Colonic mucosa (tissue), 4 donors: ENCODE data around the gene LAMP1. TPM values are rescaled to one million over a fixed set of nuclear protein-coding genes. Genes with fewer than 3 reads are reported as not detected.
"Not testable (repeated sequence)": the region's sequence is repeated elsewhere in the genome, so short reads cannot be mapped to it uniquely, and the experiment has no call there.

Experiments used
- DNase-seq: peaks from one replicate; pipeline ENCODE4 v3.0.0-alpha.2; 2020
- H3K27ac ChIP-seq: fragments of 200-600 bp; one replicate; pipeline ENCODE4 v1.8.0; 2021
- H3K27me3 ChIP-seq: fragments of 200-600 bp; one replicate; pipeline ENCODE4 v1.8.0; 2021
- H3K36me3 ChIP-seq: fragments of 200-600 bp; one replicate; pipeline ENCODE4 v1.8.0; 2021
- H3K4me1 ChIP-seq: fragments of 200-600 bp; one replicate; pipeline ENCODE4 v1.8.0; 2021; ENCODE audit warnings: mild to moderate bottlenecking
- H3K4me3 ChIP-seq: fragments of 200-600 bp; one replicate; pipeline ENCODE4 v1.8.0; 2021
- H3K9ac ChIP-seq, 2 donors: one replicate each; pipeline ENCODE4 v1.7.0; 2013; ENCODE audit warnings: control low read depth in 2 of 2, low read depth in 2 of 2, low read length in 2 of 2
- H3K9me3 ChIP-seq: fragments of 200-600 bp; one replicate; pipeline ENCODE4 v1.8.0; 2021
- CTCF ChIP-seq: fragments of 200-600 bp; IDR thresholded peaks from one replicate; pipeline ENCODE4 v1.8.0; 2022; ENCODE audit warnings: antibody characterized with exemption, mild to moderate bottlenecking
- intact Hi-C: fragments of 100-400 bp; cut with DNase I; formaldehyde crosslinking; loops from one replicate; pipeline ENCODE4 v1.14.1; 2022
- total RNA-seq, 2 donors: library from RNA; stranded (reverse); fragmentation: NEBNext Ultra II Directional in 1 of 2; extraction: Animal tissue kit (Norgen Biotek cat#: 25700) in 1 of 2; gene quantifications; one replicate each; pipeline ENCODE4 v1.2.1, GENCODE V29; 2021
- donor health status: healthy.
- donor health status: DM: no; HTN: no; CAD: no.
- donor health status: DM: no; HTN: no; CAD: no.

Gene LAMP1, protein sequence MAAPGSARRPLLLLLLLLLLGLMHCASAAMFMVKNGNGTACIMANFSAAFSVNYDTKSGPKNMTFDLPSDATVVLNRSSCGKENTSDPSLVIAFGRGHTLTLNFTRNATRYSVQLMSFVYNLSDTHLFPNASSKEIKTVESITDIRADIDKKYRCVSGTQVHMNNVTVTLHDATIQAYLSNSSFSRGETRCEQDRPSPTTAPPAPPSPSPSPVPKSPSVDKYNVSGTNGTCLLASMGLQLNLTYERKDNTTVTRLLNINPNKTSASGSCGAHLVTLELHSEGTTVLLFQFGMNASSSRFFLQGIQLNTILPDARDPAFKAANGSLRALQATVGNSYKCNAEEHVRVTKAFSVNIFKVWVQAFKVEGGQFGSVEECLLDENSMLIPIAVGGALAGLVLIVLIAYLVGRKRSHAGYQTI
- 100 to 1,000 TPM; 184 to 226 TPM for total RNA-seq

- Histone ChIP-seq H3K4me3 (peak within 1 kb of the TSS; percentile 96), H3K27me3 (no peaks in the 10 kb centered on the region), H3K9ac (peak within 1 kb of the TSS; percentile 82 to 93), H3K36me3 (no peaks in the 10 kb centered on the region), H3K4me1 (peaks cover 3% of the 10 kb centered on the region), H3K27ac (peak within 1 kb of the TSS; percentile 70), H3K9me3 (no peaks in the 10 kb centered on the region)
- intact Hi-C loops: loop anchor here (2.0 kb wide), 1 partner anchor 66 kb away; no protein-coding TSS in a partner anchor
- no peak for TF ChIP-seq CTCF
- DNase-seq: peak; percentile 97
Observed at GRCh38 chr13:113296823-113297369, at the start of gene LAMP1. Gene LAMP1, plus strand, starts transcription at chr13:113297239. Its CDS starts 196 bp downstream, at chr13:113297435.

DNA sequence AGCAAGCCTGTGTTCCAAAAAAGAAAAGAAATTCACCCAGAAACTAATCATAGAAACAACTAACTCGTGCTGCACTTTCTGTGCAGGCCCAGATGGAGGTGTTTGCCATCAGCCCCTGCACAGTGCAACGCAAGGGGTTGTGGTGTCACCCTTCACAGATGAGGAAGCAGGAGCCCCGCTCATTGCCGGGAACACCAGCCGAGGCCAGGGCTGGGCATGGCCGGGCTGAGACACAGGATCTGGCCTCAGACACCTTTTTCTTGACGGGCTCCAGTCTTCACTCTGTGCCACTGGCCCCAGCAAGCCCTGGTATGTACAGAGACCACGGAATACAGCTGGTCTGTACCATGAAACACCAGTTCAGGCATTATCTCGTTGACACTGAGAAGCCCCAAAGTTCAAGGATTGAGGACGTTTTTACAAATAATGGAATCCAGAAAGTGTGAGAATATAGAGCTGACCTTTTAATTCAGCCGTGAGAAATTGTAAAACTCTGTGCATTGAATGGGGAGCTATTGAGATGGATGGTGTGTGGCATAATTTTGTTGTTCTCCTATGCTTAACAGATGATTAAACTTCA is 44.4 kb upstream of the LAMP1 start:
- H3K27me3 ChIP-seq: no peaks in the 10 kb centered on the region
- H3K36me3 ChIP-seq: peaks cover 16% of the 10 kb centered on the region
- no peaks in the 10 kb centered on the region for H3K4me1 ChIP-seq
- no peak overlapping the region for H3K9ac ChIP-seq
- no peak overlapping the region for H3K27ac ChIP-seq
- H3K9me3 ChIP-seq: no peaks in the 10 kb centered on the region
- no peak overlapping the region for H3K4me3 ChIP-seq
- no peak for DNase-seq
- TF ChIP-seq CTCF: no peak
- intact Hi-C loops: no loop called here

DNA sequence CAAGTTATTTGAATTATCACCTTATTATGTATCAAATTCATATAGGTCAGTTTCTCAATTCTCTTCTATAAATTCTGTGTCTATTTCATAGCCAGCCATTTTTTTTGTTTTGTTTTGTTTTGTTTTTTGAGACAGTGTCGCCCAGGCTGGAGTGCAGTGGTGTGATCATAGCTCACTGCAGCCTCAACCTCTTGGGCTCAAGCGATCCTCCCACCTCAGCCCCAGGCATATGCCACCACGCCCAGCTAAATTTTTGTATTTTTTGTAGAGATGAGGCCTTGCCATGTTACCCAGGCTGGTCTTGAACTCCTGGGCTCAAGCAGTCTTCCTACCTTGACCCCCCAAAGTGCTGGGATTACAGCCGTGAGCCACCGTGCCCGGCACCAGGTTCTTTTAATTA is 39.1 kb upstream of the LAMP1 start:
- H3K9ac ChIP-seq, H3K27me3 ChIP-seq, H3K4me3 ChIP-seq, H3K27ac ChIP-seq, intact Hi-C loops, H3K36me3 ChIP-seq, H3K9me3 ChIP-seq, DNase-seq, H3K4me1 ChIP-seq: not testable (repeated sequence)

DNA sequence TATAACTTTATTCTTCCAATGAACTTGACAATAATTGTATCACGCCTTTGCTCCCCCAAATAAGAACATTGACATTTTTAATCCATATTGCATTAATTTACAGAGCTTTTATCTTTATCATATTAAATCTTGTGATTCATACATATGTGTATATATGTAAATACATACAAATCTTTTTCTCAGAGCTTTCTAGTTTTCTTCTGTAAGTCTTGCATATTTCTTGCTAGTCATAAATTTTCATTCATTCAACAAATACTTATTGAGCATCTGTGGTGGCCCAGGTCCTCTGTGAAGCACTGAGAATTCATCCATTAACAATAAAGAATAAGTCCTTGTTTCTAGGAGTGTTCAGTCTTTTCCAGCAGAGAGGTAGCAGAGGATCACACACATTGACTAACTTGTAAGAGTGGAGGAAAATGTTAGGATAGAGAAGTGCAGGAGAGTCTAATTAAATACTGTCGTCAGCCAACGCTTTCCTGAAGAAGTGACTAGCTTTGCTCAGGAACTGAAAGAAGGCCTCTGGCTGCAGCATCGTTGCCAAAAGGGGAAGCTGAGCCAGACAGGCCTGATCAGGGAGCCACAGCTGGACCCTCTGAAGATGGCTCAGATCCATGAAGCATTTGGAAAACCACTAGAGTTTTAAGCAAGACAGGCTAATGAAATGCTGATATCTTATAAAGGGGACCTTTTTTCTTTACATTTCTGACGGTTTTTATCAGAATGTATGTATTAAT is 38.6 kb upstream of the LAMP1 start:
- intact Hi-C loops: no loop called here
- peaks cover 8% of the 10 kb centered on the region for H3K36me3 ChIP-seq
- no peak for DNase-seq
- no peaks in the 10 kb centered on the region for H3K27me3 ChIP-seq
- no peak for TF ChIP-seq CTCF
- no peak overlapping the region for H3K4me3 ChIP-seq
- no peak overlapping the region for H3K9ac ChIP-seq
- H3K9me3 ChIP-seq: no peaks in the 10 kb centered on the region
- H3K4me1 ChIP-seq: no peaks in the 10 kb centered on the region
- H3K27ac ChIP-seq: no peak overlapping the region

DNA sequence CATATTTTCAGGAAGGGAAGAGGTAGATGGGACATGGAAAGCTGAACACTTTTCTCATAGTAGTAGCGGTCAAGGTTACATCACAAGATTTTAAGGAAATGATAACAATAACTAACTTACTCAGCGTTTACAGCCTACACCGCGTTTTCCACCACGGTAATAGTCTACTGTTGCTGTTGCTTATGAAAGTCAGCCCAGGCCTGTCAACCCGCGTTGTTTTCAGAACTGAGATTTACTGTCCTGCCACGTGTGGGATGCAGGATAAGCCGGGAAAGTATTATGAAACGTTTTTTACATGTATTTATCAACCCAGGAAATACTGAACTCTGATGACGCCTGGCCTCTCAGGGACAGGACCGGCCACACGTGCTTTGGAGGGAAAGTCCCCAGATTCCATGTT is 36.0 kb upstream of the LAMP1 start:
- intact Hi-C loops: no loop called here

DNA sequence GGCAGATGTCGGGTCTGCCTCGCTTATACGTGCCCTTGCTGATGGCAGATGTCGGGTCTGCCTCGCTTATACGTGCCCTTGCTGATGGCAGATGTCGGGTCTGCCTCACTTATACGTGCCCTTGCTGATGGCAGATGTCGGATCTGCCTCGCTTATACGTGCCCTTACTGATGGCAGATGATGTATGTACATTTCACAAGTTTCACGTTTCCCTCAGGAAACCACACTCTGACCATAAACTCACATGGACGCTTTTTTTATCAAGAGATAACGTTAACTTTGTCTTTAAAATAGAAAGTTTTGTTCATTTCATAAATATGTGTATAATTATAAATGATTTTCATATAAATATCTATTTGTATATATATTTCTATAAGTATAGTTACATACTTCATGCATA is 34.0 kb upstream of the LAMP1 start:
- H3K4me1 ChIP-seq, DNase-seq, H3K9me3 ChIP-seq, H3K27ac ChIP-seq, H3K36me3 ChIP-seq, H3K4me3 ChIP-seq, H3K27me3 ChIP-seq, intact Hi-C loops, H3K9ac ChIP-seq: not testable (repeated sequence)

More for the DNA sequence above, 36.0 kb upstream of the LAMP1 start:
- H3K4me3 ChIP-seq: no peak overlapping the region
- no peak for TF ChIP-seq CTCF
- H3K27me3 ChIP-seq: no peaks in the 10 kb centered on the region
- peaks cover 3% of the 10 kb centered on the region for H3K36me3 ChIP-seq
- no peaks in the 10 kb centered on the region for H3K4me1 ChIP-seq
- H3K27ac ChIP-seq: no peak overlapping the region
- DNase-seq: no peak
- H3K9me3 ChIP-seq: no peaks in the 10 kb centered on the region
- H3K9ac ChIP-seq: no peak overlapping the region
